AG20443 (cell line): ENCODE measurements around the gene MGAT5B.
"Not testable (repeated sequence)": the region's sequence is repeated elsewhere in the genome, so short reads cannot be mapped to it uniquely, and the experiment has no call there.

Experiments
- DNase-seq: peaks from one replicate; pipeline ENCODE4 v3.0.0; 2012; ENCODE audit warnings: low spot score, mixed read lengths

MGAT5B gene

GRCh38 chr17:76951375-76951905 is 83.2 kb downstream of the MGAT5B start:
- no peak for DNase-seq

- no peak for DNase-seq
Observed at GRCh38 chr17:76952402-76952801, 84.2 kb downstream of the MGAT5B start.

DNA sequence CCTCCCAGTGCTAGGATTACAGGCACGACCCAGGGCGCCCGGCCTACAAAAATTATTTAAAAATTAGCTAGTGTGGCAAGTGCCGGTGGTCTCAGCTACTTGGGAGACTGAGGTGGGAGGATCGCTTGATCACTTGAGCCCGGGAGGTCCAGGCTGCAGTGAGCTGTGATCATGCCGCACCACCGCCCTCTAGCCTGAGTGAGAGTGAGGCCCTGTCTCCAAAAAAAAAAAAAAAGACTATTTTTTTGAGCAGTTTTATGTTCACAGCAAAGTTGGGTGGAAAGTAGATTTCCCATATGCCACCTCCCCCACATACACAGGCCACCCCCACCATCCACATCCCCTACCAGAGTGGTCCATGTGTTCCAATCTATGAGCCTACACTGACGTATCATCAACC is 84.9 kb downstream of the MGAT5B start:
- DNase-seq = no peak

GRCh38 chr17:76953946-76954345 is 85.7 kb downstream of the MGAT5B start:
- DNase-seq = no peak

DNA sequence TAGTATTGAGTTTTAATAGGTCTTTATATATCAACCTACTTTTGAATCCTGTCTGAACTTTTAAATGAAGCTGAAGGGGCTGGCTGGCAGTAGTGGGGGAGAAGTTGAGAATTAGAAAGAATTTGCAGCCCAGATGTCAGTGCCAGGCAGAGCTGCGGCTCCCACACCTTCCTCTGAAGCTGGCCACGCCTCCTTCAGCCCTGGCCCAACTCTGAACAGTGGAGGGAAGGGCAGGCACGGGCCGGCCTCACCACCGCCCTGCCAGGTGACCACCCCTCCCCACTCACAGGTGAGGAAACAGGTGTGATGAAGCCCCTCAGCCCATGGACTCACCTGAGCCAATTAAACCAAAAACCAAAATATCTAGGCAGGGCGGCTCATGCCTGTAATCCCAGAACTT is 87.0 kb downstream of the MGAT5B start:
- no peak for DNase-seq

DNA sequence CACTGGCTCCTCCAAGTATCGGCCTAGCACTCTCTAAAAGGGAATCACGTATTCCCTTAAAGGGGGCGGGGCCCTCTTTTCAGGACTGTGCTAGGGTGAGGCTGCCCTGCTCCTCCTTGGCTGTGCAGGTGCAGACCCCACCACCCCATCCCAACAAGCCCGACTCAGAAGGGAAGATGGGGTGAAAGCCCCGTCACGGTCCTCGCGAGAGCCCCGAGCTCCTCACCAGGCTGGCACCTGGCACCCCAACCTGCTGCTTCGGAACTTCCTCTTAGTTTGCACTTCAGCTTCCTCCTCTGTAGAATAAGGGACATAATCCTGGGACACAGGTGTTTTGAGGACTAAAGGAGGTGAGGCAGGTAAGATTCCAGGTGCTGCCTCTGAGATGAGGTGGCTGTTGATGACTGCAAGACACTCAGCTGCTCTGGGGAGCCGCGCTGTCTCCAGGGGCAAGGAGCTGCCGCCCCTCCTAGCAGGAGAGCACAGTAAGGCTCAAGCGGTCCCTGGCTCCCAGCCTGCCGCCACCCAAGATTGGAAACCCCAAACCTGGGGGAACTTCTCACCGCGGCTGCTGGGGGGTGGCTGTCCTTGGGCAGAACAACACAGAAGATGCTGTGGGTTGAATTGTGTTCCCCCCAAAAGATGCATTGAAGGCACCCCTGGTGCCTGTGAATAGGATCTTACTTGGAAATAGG is 88.8 kb downstream of the MGAT5B start:
- no peak for DNase-seq

GRCh38 chr17:76957678-76958464 is 89.7 kb downstream of the MGAT5B start:
- peak; percentile 53 for DNase-seq

DNA sequence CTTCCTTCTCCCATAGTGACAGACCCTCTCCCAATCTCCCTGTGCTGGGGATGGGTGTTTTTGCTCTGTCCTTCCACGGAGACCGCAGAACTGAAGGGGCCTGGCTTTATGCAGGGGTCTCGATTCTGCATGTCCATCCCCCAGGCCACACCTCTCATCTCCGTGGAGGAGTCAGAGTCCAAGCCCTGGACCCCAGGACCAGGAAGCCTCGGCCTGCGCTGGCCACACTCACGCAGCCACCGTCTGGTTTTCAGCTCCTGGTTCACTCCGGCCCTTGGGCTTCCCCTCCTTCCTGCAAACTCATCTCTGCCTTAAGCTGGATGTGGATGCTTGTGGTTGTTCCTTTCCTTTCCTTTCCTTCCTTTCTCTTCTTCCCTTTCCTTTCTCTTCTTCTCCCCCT is 90.8 kb downstream of the MGAT5B start:
- no peak for DNase-seq

DNA sequence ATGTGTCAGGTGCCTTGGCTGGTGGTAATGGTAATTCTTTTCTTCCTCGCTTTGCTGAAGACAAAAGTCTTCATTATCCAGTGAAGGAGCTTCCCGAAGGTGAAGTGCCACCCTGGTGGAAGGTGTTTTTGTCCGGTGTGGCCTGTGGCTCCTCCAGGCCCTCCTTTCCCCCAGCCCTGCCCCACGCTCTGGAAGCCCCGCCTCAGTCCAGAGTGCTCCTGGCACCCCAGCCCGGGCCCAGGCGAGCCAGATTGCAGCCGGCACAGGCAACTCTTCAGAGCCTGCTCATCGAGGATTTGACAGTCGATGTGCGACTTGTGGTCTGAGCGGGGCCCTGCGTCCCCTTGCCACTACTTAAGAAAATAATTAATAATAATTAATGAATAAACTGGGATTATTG is 93.7 kb downstream of the MGAT5B start:
- no peak for DNase-seq

- no peak for DNase-seq
Observed at GRCh38 chr17:76962858-76963257, 94.7 kb downstream of the MGAT5B start.

GRCh38 chr17:76966016-76966415 is 97.8 kb downstream of the MGAT5B start:
- DNase-seq = no peak

GRCh38 chr17:76966486-76967181 is 98.4 kb downstream of the MGAT5B start:
- DNase-seq = no peak

- no peak for DNase-seq
Observed at GRCh38 chr17:76967762-76968161, 99.6 kb downstream of the MGAT5B start.

DNA sequence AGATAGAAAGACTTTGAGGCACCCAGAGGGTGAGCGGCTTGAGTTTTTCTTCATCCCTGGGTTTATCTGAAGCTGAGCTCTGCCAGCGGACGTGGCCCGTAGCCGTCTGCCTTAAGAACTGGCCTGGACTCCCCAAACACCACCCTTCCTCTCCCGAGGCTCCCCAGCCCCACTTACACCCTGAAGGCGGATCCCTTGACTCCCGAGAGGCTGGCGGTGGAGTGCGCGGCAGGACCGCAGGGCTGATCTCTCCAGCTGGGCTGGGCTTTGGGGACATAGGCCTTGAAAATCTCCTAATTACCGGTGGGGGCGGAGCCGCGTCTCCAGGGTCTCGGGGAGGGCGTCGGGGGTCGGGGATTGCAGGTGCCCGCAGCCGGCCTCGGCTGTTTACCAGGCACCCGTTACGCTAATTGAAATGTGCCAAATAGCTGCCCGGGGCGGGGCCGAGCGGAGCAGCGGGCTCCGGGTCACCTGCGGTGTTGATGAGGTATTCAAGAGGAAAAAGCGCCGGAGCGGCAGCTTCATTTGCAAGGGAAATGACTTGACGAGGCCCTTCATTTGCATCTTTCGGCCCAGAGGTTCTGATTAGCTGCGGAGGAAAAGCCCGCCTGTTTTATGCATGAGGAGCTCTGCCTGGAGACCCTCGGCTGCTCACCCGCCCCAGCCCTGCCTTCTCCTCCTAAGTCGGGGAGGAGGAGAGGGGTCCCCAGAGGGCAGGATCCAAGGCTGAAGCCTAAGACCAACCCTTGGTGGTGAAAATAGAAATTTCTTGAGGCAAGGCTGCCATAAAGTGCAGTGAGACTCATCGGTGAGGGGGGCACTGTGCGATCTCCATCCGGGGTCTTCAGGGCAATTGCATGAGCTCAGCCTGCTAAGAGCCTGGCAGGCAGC is 100.7 kb downstream of the MGAT5B start:
- DNase-seq = no peak

DNA sequence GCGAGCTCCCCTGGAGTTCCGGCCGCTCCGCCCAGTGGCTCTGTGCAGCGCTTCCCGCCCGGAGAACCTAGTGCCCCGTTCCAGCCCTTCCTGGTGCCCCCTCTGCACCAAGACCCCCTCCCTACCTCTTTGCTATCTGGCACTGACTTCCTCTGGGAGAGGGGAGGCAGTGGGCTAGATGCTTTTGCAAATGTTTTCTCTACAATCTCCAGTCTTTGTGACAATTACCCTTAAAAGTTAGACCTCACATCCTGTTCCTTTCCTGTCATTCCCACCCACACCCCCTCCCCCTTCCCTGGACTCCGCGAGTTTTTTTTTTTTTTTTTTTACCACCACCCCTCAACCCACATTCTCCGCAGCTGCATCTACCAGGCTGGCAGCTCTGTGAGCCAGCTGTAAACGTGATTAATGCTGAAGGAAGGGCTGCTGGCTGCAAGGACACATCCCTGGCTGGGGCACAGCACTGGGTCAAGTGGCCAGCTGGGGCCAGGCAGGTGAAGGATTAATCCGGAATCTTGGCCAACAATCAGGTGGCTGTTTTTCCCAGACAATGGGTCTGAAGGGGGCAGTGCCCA is 101.5 kb downstream of the MGAT5B start:
- no peak for DNase-seq

DNA sequence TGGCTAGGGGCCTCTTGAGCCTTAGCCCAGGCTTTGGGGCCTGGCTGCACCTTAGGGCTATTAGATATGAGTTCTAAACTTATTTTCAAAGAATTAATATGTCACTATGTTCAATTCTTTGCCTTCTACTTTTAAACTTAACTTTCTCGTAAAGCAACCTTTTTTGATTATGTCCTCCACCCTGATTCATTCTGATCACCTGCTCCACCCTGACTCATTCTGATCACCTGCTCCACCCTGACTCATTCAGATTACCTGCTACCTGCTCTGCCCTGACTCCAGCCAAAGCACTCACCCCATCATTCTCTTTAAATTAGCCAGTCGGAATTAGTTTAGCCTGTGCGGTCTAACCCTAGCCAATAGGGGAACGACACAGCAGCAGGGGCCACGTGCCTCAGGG is 102.0 kb downstream of the MGAT5B start:
- DNase-seq = not testable (repeated sequence)

GRCh38 chr17:76972046-76972641 is 103.9 kb downstream of the MGAT5B start:
- no peak for DNase-seq

- DNase-seq = no peak
Observed at GRCh38 chr17:76973040-76973439, 104.8 kb downstream of the MGAT5B start.

- no peak for DNase-seq
Observed at GRCh38 chr17:76974721-76975120, 106.5 kb downstream of the MGAT5B start.

DNA sequence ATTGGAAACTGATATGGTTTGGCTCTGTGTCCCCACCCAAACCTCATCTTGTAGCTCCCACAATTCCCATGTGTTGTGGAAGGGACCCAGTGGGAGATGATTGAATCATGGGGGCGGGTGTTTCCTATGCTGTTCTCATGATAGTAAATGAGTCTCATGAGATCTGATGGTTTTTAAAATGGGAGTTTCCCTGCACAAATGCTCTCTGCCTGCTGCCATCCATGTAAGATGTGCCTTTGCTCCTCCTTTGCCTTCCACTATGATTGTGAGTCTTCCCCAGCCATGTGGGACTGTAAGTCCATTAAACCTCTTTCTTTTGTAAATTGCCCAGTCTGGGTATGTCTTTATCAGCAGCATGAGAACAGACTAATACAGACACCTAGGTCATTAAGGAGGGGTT is 109.8 kb downstream of the MGAT5B start:
- not testable (repeated sequence) for DNase-seq
